ENCODE results near the gene MOG.

Gene MOG

DNA sequence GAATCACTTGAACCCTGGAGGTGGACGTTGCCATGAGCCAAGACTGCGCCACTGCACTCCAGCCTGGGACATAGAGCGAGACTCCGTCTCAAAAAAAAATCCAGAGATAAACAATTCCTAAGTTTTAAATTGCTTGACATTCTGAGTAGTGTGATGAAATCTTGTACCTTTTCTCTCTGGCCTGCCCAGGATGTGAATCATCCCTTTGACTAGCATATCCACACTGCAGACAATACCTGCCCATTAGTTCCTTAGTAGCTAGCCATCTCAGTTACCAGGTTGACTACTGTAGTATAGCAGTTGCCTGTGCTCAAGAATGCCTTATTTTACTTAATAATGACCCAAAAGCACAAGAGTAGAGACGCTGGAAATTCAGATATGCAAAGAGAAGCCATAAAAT, 21.2 kb downstream of the MOG start:
- no peak for DNase-seq

DNA sequence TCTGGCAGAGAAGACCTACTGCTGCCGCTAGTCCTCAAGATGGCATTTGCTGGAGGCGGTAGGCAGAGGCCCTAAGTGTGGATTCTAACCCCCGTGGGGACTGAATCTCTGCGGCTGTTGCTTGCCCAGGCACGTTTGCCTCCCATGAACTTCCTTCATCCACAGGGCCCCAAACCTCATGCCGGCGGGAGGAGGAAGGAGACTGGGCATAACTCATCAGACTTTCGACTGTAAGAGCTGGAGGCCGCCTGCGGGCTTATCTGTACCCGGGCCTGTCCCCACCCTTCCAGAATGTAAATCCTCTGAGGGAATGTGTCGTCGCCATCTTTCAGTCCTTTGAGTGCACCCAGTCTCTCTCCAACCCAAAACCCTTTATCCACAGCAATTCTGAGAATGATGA, 23.1 kb downstream of the MOG start:
- DNase-seq: no peak

DNA sequence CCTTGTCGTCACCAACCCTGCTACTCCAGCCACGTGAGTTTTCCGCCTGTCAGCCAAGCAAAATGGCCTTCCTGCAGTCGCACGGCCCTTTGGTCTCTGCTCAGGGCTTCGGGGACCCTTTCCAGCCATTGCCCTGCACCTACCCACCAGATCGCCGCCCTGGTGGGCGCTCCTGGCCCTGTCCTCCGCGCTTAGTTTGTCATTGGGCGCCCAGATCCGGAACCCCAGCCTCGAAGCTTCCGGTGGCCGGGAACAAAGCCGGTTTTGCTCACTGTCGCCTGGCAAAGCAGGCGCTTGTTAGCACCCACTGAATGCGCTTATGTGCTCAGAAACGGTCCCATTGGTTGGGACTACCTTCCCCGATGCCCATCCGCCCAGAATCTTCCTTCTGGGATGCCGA, 23.5 kb downstream of the MOG start:
- DNase-seq: no peak

GRCh38 chr6:29680904-29681303, 24.0 kb downstream of the MOG start, which contains the start of gene ZFP57:
Gene ZFP57 (minus strand): TSS chr6:29681152. CDS start chr6:29677003, 4,149 bp downstream.
- no peak for DNase-seq

DNA sequence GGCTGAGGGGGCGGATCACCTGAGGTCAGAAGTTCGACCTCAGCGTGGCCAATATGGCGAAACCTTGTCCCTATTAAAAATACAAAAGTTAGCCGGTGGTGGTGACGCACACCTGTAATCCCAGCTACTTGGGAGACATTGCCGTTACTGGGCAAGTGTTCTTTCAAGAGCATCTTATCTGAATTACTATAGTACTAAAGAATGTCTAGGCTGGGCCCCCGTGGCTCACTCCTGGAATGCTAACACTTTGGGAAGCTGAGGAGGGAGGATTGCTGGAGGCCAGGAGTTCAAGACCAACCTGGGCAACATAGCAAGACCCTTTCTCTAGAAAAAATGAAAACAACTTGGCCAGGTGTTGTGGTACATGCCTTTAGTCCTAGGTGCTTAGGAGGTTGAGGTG, 24.9 kb downstream of the MOG start:
- DNase-seq: no peak

- no peak for DNase-seq
Observed at GRCh38 chr6:29685718-29686326, 28.9 kb downstream of the MOG start.

GRCh38 chr6:29694637-29695036, 37.7 kb downstream of the MOG start:
- DNase-seq: no peak

GRCh38 chr6:29696147-29697125, 39.5 kb downstream of the MOG start:
- DNase-seq: no peak

- peak; percentile 83 for DNase-seq
Observed at GRCh38 chr6:29702519-29703103, 45.7 kb downstream of the MOG start.

GRCh38 chr6:29705389-29706231, 48.7 kb downstream of the MOG start:
- no peak for DNase-seq

DNA sequence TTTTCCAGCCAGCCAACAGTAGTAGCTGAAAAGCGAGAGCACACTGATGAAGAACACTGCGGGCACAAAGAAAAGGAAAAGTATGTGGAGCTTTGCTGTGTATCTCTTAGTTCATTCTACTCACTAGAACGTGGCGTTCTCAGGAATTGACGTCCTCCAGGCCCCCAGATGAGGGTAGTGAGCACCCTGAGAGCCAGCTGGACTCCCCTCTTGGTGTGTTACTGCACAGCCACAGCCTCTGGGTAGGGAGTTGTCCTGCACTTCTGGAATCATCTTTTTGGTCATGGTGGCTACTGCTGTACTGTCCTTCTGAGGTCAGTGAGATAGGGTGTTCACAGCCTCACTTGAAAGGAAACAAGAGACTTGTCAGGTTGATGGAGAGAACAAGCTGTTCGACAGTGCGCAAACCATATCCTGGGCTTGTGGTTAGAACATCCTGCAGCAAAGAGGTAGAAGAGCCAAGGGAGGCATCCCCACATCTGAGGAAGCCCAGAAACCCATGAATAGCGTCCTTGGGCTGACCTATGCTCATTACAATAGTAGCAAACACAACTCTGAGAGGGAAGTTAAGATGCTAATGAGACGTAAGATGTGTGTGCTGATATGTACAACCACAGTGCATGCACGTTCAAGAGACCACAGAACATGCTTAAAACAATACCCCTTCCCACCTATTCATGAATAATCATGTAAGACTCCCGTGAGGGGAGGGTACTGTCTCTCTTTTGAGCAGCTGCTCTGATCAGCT, 51.7 kb downstream of the MOG start:
- DNase-seq: peak; percentile 49

- no peak for DNase-seq
Observed at GRCh38 chr6:29709188-29709587, 52.3 kb downstream of the MOG start.

DNA sequence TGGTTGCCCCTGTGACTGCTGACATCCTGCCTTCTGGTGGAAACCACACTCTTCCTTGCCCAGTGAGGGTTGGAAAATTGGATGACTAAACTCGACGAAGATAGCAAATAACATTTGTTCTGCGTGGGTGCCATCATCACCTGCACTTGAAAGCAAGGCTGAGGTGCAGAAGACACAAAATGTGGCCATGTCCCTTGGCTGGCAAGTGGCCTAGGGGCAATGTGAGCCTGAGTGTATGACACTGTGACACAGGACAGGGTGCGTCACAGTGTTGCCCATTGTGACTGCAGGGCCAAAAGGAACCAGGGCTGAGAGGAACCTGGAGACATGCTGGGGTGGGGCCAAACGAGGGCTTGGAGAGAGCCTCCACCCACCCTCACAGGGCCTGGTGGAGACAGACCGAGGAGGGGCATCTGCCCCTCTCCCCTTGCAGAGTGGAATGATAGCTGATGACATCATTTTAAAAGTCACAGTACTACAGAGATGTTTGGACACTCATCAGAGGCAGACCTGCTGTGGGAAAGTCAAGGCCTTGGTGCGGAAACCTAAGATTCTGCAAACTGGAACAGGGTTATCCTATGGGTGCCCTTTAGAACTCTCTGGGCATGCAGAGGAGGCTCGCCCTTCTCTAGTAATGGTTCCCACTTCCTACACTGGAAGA, 53.5 kb downstream of the MOG start:
- no peak for DNase-seq

GRCh38 chr6:29720863-29721262, 64.0 kb downstream of the MOG start:
- DNase-seq: no peak
